ENCODE measurements around the gene SNX1.
"Not testable (repeated sequence)": the region's sequence is repeated elsewhere in the genome, so short reads cannot be mapped to it uniquely, and the experiment has no call there.

Gene SNX1, protein sequence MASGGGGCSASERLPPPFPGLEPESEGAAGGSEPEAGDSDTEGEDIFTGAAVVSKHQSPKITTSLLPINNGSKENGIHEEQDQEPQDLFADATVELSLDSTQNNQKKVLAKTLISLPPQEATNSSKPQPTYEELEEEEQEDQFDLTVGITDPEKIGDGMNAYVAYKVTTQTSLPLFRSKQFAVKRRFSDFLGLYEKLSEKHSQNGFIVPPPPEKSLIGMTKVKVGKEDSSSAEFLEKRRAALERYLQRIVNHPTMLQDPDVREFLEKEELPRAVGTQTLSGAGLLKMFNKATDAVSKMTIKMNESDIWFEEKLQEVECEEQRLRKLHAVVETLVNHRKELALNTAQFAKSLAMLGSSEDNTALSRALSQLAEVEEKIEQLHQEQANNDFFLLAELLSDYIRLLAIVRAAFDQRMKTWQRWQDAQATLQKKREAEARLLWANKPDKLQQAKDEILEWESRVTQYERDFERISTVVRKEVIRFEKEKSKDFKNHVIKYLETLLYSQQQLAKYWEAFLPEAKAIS

GRCh38 chr15:64095795-64096667 lies at the start of gene SNX1:
TSS of gene SNX1 (plus strand) at chr15:64095982. CDS start at chr15:64096014, 32 bp downstream.
- DNase-seq, result peak; percentile 59

- DNase-seq, result peak; percentile 26
These were observed 49.2 kb upstream of the SNX1 start, which contains the start of gene DAPK2 for GRCh38 chr15:64046421-64047153. TSS of gene DAPK2 (minus strand) at chr15:64046485. CDS start at chr15:64040261, 6,224 bp downstream.

- no peak for DNase-seq
These were observed 46.9 kb upstream of the SNX1 start for GRCh38 chr15:64048781-64049460.

GRCh38 chr15:64050281-64051092 lies 45.3 kb upstream of the SNX1 start:
- no peak for DNase-seq

DNA sequence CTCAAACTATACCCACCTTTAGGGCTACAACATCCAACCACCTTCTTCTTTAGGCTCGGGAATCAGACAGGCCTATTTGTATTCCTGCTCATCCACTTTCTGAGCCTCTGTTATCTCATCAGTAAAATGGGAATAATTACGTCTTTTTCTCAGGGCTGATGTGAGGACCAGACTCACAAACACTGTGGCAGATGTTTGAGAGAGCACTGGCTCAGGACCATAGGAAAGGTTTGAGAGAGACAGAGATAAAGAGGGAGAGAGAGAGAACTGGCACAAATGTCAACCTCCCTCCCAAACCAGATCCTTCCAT lies 44.7 kb upstream of the SNX1 start:
- DNase-seq, result no peak

GRCh38 chr15:64051407-64052259 lies 44.1 kb upstream of the SNX1 start:
- no peak for DNase-seq

DNA sequence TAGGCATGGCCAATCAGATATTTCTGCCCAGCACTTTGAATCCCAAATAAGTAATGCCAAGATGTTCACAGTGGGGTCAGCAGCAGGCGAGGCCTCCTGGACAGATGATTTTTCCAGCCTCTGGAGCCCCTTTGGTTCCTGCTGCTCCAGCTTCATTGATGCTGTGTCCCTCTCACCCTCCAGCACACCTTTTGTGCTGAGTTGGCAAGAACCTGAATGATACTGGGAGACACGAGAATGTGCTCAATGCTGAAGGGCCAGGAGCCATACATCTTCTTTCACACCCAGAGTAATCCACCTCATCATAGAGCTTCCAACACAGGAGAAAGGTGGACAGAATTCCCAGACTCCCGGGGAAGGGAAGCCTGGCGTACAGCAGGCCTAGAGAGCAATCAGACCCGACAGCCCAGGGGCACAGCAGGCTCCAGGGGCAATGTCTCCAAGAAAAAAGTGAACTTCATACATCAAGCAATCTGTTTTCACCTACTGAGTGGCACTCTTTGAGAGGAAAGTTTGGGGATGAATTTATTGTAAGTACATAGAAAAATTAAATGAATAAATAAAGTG lies 42.8 kb upstream of the SNX1 start:
- no peak for DNase-seq

DNA sequence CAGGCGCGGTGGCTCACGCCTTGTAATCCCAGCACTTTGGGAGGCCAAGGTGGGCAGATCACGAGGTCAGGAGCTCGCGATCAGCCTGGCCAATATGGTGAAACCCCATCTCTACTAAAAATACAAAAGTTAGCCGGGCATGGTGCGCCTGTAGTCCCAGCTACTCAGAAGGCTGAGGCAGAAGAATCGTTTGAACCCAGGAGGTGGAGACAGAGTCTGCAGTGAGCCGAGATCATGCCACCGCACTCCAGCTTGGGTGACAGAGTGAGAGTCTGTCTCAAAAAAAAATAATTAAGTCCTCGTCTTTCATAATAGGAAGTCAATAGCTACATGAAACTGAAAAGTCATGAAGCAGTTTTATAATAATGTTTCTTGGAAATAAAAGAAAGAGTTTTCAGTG lies 42.1 kb upstream of the SNX1 start:
- DNase-seq, result not testable (repeated sequence)

DNA sequence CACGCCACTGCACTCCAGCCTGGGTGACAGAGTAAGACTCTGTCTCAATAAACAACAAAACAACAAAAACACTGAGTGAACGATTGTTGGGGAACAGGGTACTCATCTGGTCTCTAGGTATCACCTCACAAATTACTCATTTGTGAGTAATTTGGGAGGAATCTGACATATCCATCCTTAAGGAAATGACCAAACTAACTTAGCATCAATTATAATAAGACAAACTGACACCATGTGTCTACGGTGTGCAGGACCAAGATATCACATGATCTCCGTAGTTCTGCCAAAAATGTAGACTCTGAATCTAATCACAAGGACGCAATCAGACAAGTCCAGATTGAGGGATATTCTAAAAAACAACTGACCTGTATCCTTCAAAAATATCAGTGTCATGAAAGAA lies 37.5 kb upstream of the SNX1 start:
- DNase-seq, result no peak

GRCh38 chr15:64059104-64059503 lies 36.7 kb upstream of the SNX1 start:
- not testable (repeated sequence) for DNase-seq

- DNase-seq, result no peak
These were observed 35.1 kb upstream of the SNX1 start for GRCh38 chr15:64060716-64061115.

GRCh38 chr15:64066451-64066850 lies 29.3 kb upstream of the SNX1 start:
- no peak for DNase-seq

- peak; percentile 46 for DNase-seq
These were observed 28.2 kb upstream of the SNX1 start for GRCh38 chr15:64067564-64068030.

GRCh38 chr15:64068133-64068532 lies 27.6 kb upstream of the SNX1 start:
- DNase-seq, result no peak

- DNase-seq, result no peak
These were observed 25.7 kb upstream of the SNX1 start for GRCh38 chr15:64070106-64070505.

DNA sequence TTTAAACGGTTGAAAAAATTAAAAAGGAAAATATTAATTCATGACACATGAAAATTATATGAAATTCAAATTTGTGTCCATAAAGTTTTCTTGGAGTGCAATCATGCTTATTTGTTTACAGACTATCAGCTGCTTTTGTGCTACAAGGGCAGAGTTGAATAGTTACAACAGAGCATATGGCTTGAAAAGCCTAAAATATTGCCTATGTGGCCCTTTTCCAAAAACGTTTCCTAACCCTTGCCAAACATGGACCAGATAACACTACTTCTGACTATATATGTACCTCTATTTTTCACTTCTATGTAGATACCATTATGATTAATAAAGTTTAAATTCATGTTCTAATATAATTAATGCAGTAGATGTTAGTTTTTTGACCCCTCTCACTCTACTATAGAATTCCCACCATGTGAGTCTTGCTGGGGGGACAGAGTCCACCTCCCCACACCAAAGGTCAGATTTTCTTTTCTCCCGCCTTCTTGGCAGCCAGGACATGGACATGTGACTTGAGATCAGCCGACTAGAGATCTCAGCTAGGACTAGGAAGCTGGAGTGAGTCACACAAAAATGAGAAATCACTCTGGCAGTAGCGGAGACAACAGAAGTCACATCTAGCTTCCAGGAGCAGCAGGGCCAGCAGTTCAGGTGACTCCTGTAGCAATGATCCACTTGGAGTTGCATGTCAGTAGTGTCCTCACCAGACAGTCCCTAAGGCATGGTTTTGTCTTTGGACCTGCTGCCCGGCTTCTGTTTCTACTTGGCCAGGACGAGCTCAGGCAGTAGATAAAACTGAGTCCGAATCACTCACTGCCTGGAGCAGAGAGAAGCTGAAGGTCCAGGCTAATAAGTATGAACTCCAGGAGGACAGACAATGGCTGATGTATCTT lies 24.6 kb upstream of the SNX1 start:
- DNase-seq, result no peak

DNA sequence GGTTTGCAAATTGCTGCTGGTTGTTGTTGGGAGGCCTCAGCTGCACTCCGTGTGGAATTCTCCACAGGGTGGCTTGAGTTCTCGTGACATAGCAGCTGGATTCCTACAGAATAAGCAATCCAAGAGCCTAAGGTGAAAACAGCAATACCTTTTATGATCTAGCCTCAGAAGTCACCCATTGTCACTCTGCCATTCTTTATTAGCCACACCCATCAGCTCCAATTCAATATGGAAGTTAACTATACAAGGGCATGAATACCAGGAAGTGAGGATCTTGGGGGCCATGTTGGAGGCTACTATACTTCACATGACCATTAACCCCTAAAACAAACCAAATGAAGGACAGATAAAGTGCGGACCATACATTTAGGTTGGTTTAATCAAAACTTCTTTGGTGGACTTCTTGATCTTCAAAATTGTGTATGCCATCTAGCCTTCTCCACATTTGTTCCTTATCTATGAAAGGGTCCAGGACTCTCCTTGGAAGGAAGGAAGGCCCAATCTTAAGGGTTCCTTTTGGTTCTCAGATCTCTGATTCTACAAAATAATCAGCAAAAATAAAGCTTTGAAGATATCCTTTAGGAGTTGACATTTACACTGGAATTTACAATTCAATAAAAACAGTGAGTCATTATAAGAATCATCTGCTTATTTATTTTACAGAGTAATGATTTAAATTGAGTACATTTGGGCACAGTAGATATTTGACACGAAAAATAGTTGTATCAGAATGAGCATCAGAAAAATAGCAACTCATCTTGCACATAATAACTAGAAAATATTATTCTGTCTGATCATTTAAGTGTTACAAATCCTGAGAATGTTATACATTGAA lies 23.6 kb upstream of the SNX1 start:
- no peak for DNase-seq

GRCh38 chr15:64072812-64073211 lies 23.0 kb upstream of the SNX1 start:
- DNase-seq, result no peak
